GM23248 (cell line): Measurements from ENCODE around the gene RPL21.

Experiments used
- EZH2 ChIP-seq: fragments of 200-600 bp; sonication (generic); IDR thresholded peaks from 2 replicates; pipeline ENCODE4 v1.6.1; 2018; ENCODE audit warnings: antibody characterized with exemption, mild to moderate bottlenecking; ENCODE audit not compliant: insufficient read depth, poor library complexity, severe bottlenecking
- EZH2phosphoT487 ChIP-seq: fragments of 200-600 bp; sonication (generic); IDR thresholded peaks from 2 replicates; pipeline ENCODE4 v1.6.1; 2018; ENCODE audit warnings: antibody characterized with exemption, moderate library complexity, mild to moderate bottlenecking, low read depth; ENCODE audit not compliant: insufficient read depth

- TF ChIP-seq EZH2 (no peak), EZH2phosphoT487 (no peak)
Measured at GRCh38 chr13:27208514-27208913, 42.8 kb upstream of the RPL21 start.
